Measurements from ENCODE around the gene SAMHD1. TPM values are rescaled to one million over a fixed set of nuclear protein-coding genes. Genes with fewer than 3 reads are reported as not detected.

Gene SAMHD1
- total and polyA plus RNA-seq, 2 of the 13 experiments (the other 11 are each of a cell fraction or from before 2014, with no cell fraction given): 16.9 to 43.5 TPM

GRCh38 chr20:36951979-36952738, 651 bp upstream of the SAMHD1 start (continued):
- TF ChIP-seq THYN1 (CRISPR knock-in tag; IDR thresholded peaks at IDR 0.05; ENCODE audit: borderline replicate concordance, low read depth) (no peak), ZBTB37 (CRISPR knock-in tag; IDR thresholded peaks at IDR 0.05) (no peak), FOXP4 (CRISPR knock-in tag; IDR thresholded peaks at IDR 0.05) (peak; percentile 12; the same call in 1 of the 2 replicates), FOXA1 (IDR thresholded peaks at IDR 0.05) (no peak), FOXA1 (CRISPR knock-in tag; IDR thresholded peaks at IDR 0.05) (no peak), AFF4 (CRISPR knock-in tag; IDR thresholded peaks at IDR 0.05) (peak; percentile 28; the same call in 1 of the 2 replicates), ZSCAN29 (CRISPR knock-in tag; conservative IDR thresholded peaks at IDR 0.05) (0 out of 2 replicates have a peak, but pooled peaks have one; percentile 43), RFX5 (IDR thresholded peaks at IDR 0.05; ENCODE audit: low read depth, low read length) (no peak), ZNF333 (CRISPR knock-in tag; IDR thresholded peaks at IDR 0.05; ENCODE audit: borderline replicate concordance) (no peak), HOXD1 (CRISPR knock-in tag; IDR thresholded peaks at IDR 0.05) (no peak), ZNF142 (CRISPR knock-in tag; IDR thresholded peaks at IDR 0.05) (peak; percentile 59; the same call in 1 of the 2 replicates), PRPF4 (IDR thresholded peaks at IDR 0.05; ENCODE audit: low read depth, low read length, poor library complexity, severe bottlenecking) (no peak), ZNF496 (CRISPR knock-in tag; IDR thresholded peaks at IDR 0.05; ENCODE audit: insufficient replicate concordance) (no peak)
